Panc1 (cell line): ENCODE measurements around the gene KAT6B. TPM values are rescaled to one million over a fixed set of nuclear protein-coding genes. Genes with fewer than 3 reads are reported as not detected.

Experiments
- ATAC-seq: fragments of 200-7000 bp; cut with Tn5 transposase; 2 replicates; pipeline ENCODE4 v1.9.1; 2020; ENCODE audit warnings: mild to moderate bottlenecking, moderate library complexity
- BruUV-seq: library from RNA; stranded (reverse); fragments of 400-500 nt; replicated peaks from 2 replicates; lab custom pipeline; 2021; lab: Mats Ljungman, UMichigan
- CTCF ChIA-PET: fragments of 300-600 bp; sonication (Branson Sonifier 250); formaldehyde crosslinking; loops from one replicate; lab custom pipeline; 2022; ENCODE audit warnings: antibody characterized with exemption; lab: Charles Lee
- POLR2A ChIA-PET: fragments of 300-600 bp; sonication (Branson Sonifier 250); formaldehyde crosslinking; loops from one replicate; lab custom pipeline; 2022; ENCODE audit warnings: antibody characterized with exemption; lab: Charles Lee
- DNase-seq: peaks from one replicate; pipeline ENCODE4 v3.0.0-alpha.2; 2010; ENCODE audit warnings: low read depth, low spot score
- H3K27ac ChIP-seq: 2 replicates; pipeline ENCODE4 v1.5.1; 2011; ENCODE audit warnings: mild to moderate bottlenecking, low read length, inconsistent platforms
- H3K27me3 ChIP-seq: fragments of 200-500 bp; sonication (Bioruptor generic); 2 replicates; pipeline ENCODE4 v1.6.0; 2014; ENCODE audit warnings: low read length, inconsistent platforms; ENCODE audit not compliant: control insufficient read depth, insufficient read depth
- H3K36me3 ChIP-seq: fragments of 200-500 bp; sonication (Bioruptor generic); 2 replicates; pipeline ENCODE4 v1.5.1; 2014; ENCODE audit warnings: inconsistent platforms, mild to moderate bottlenecking, low read length, moderate library complexity; ENCODE audit not compliant: control insufficient read depth, insufficient read depth
- H3K4me1 ChIP-seq: 2 replicates; pipeline ENCODE4 v1.5.1; 2011; ENCODE audit warnings: inconsistent platforms, mild to moderate bottlenecking, low read length, moderate library complexity; ENCODE audit not compliant: control insufficient read depth, insufficient read depth
- H3K4me3 ChIP-seq, 2 experiments: 2 replicates each; pipeline ENCODE4 v1.5.1; 2011 to 2012; ENCODE audit warnings: low read depth in 2 of 2, low read length in 2 of 2, mild to moderate bottlenecking in 2 of 2, inconsistent platforms in 1 of 2, moderate library complexity in 1 of 2
- H3K9me3 ChIP-seq: fragments of 200-500 bp; sonication (Bioruptor generic); 2 replicates; pipeline ENCODE4 v1.5.1; 2014; ENCODE audit warnings: low read depth, mild to moderate bottlenecking, inconsistent platforms, low read length, moderate library complexity; ENCODE audit not compliant: control insufficient read depth, insufficient read depth
- CTCF ChIP-seq: fragments of 450-650 bp; IDR thresholded peaks from 2 replicates; pipeline ENCODE4 v1.5.1; 2017; ENCODE audit warnings: mild to moderate bottlenecking
- POLR2AphosphoS5 ChIP-seq: IDR thresholded peaks from 2 replicates; pipeline ENCODE4 v1.6.1; 2012; ENCODE audit warnings: mild to moderate bottlenecking, low read depth, low read length, moderate library complexity
- REST ChIP-seq, 2 experiments: IDR thresholded peaks; 2 replicates each; pipeline ENCODE4 v1.6.1; 2011 to 2012; ENCODE audit warnings: low read depth in 2 of 2, control low read depth in 1 of 2, low read length in 1 of 2, mild to moderate bottlenecking in 1 of 2, moderate library complexity in 1 of 2; ENCODE audit not compliant: insufficient read depth in 1 of 2
- SIN3A ChIP-seq: IDR thresholded peaks from 2 replicates; pipeline ENCODE4 v1.6.1; 2012; ENCODE audit warnings: low read depth, mild to moderate bottlenecking, low read length, moderate library complexity, borderline replicate concordance; ENCODE audit not compliant: insufficient read depth
- TCF7L2 ChIP-seq: IDR thresholded peaks from 2 replicates; pipeline ENCODE4 v1.6.1; 2011; ENCODE audit warnings: mild to moderate bottlenecking, low read depth, low read length, inconsistent platforms
- in situ Hi-C: cut with HindIII; loops from 2 replicates; pipeline ENCODE4 v1.10.0; 2016; ENCODE audit warnings: low sequenced_read_pairs, low pct_unique_long_range_greater_than_20kb
- intact Hi-C: fragments of 100-400 bp; cut with micrococcal nuclease; formaldehyde crosslinking; loops from one replicate; pipeline ENCODE4 v1.10.0; 2022; ENCODE audit not compliant: unreplicated experiment
- total RNA-seq: library from RNA; stranded (reverse); gene quantifications from one replicate; pipeline ENCODE4 v1.2.1, GENCODE V29; 2021; ENCODE audit not compliant: unreplicated experiment

KAT6B gene
- total RNA-seq, 1 experiment from 2014 or later, result 31.1 TPM

- no peaks in the 10 kb centered on the region for H3K27me3 ChIP-seq
- DNase-seq (no peak), ATAC-seq (no peak)
- no peaks in the 10 kb centered on the region for H3K9me3 ChIP-seq
- H3K36me3 ChIP-seq, result no peaks in the 10 kb centered on the region
- BruUV-seq, result no TSS peak
- H3K27ac ChIP-seq, result no peak overlapping the region
- in situ Hi-C loops, result no loop called here
- intact Hi-C loops, result no loop called here
- TF ChIP-seq TCF7L2 (no peak), REST (IDR thresholded peaks at IDR 0.05; ENCODE audit: insufficient read depth in 1 of 2, low read depth in 2 of 2, low read length in 1 of 2) (no peak), SIN3A (no peak), POLR2AphosphoS5 (no peak), CTCF (no peak)
- no peak overlapping the region for H3K4me3 ChIP-seq
- POLR2A ChIA-PET, result no interaction called here
- CTCF ChIA-PET, result no interaction called here
- H3K4me1 ChIP-seq, result peaks cover 6% of the 10 kb centered on the region; the same call in 1 of the 2 replicates
These were observed 29.0 kb downstream of the KAT6B start for GRCh38 chr10:74855439-74855838.

GRCh38 chr10:74856940-74857339, 30.5 kb downstream of the KAT6B start:
- BruUV-seq, result no TSS peak

More at GRCh38 chr10:74856940-74857339, 30.5 kb downstream of the KAT6B start:
- ChIA-PET POLR2A (no interaction called here), CTCF (no interaction called here)
- TF ChIP-seq SIN3A, result no peak
- no peak for TF ChIP-seq TCF7L2
- no peak for TF ChIP-seq POLR2AphosphoS5
- TF ChIP-seq CTCF, result no peak
- no peak for TF ChIP-seq REST (IDR thresholded peaks at IDR 0.05; ENCODE audit: insufficient read depth in 1 of 2, low read depth in 2 of 2, low read length in 1 of 2)
- no peak overlapping the region for H3K4me3 ChIP-seq
- in situ Hi-C loops (no loop called here), intact Hi-C loops (no loop called here)
- no peaks in the 10 kb centered on the region for H3K9me3 ChIP-seq
- DNase-seq (no peak), ATAC-seq (no peak)
- peaks cover under 1% of the 10 kb centered on the region; the same call in 1 of the 2 replicates for H3K4me1 ChIP-seq
- H3K36me3 ChIP-seq, result no peaks in the 10 kb centered on the region
- no peak overlapping the region for H3K27ac ChIP-seq
- no peaks in the 10 kb centered on the region for H3K27me3 ChIP-seq
